HPDE6-E6E7 (cell line): Measurements from ENCODE around the gene FOXF2.

Source experiments
- DNase-seq: peaks from one replicate; pipeline ENCODE4 v3.0.0; 2011; ENCODE audit warnings: missing footprints; ENCODE audit errors: extremely low spot score

Gene FOXF2

DNA sequence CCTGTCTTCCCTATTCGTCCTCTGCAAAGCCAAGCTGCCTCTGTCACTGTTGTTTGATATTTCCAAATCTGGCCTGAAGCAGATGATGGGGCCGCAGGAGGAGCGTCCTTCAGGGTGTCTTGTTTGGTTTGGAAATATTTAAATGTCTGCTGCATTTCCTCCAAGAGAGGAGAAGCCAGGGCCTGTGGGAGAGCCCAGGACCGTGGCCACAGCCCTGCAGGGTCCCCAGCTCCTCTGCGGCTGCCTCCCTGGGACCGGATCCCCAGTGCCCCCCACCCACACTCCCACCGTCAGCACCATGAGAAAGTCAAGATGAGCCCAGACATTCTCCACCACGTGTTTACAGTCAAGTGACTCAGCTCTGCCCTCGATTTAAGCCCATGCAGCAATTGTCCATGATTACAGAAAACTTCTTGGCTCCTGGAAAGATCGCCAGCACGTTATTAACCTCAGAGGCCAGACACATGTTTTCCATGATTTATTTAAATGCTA is 18.2 kb downstream of the FOXF2 start:
- DNase-seq: no peak

DNA sequence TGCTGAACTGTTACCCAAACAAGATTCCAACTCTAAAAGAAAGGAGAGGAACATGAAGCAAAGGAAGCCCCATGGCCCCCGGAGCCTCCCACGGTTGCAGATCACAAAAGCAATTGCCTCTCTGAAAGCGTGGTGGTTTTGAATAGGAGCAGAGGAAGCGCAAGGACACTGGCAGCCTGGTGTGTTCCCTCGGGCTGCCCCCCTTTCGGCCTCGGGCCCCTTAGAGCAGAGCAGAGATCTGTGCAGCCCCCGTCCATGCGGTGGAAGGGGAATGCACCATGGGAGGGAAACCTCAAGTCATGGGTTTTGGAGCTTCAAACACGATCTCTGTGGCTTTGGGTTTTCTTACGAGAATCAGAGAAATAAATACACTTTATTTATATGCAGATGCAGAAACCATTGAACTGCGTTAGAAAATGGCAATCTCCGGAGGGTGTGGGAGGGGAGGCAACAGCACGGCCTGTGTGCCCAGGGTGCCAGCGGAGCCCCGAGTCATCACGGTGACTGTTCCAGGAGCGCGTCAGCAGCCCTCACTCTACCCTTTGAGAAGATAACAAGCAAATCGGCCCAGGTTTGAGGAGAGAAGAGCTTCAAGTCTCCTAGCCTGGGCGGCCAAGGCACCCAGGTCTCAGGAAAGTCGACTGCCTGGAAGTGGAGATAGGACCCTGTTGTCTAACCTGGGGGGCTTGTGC is 20.5 kb downstream of the FOXF2 start:
- no peak for DNase-seq

DNA sequence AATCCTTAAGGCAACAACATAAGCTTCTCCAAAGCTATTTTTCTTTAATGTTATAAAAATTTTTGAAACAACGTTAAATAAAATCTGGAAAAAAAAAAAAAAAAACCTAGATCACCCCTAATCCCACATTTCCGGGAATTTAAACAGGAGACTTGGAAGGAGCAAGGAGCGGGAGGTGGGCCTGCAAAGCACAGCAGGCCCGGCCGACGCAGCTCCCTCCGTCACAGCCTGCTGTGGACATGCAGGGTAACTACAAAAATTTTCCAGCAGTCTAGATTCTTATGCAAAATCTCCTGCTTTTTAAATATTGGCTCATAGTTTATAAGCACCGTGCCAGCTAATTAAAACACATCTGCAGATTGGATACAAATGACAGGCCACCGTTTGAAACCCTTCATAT is 23.5 kb downstream of the FOXF2 start:
- DNase-seq: no peak

DNA sequence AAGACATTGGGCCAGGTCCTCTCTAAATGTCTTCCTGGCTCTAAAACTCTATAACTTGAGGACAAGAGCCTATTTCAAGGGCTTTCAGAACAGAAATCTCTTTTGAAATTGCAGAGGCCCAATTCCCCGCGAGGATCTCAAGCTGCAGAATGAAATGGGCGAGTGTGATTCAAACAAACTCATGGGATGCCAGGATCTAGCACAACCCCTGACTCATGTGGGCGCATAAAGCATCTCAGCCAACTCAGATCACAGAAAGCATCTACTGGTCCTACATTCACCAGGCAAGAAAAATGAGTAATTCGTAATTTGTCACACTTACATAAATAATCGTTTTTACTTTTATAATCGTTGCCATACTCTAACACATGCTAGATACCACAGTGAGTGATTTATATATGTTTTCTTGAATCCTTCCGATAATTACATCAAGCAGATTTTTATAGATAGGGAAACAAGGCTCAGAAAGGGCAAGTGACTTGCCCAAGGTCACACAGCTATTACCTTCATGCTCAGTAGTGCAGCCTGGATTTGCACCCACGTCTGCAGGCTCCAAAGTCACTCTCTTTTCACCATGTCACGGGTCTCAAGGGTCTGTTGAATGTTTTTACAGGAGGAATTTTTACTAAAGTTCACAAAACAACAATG is 26.2 kb downstream of the FOXF2 start:
- no peak for DNase-seq

DNA sequence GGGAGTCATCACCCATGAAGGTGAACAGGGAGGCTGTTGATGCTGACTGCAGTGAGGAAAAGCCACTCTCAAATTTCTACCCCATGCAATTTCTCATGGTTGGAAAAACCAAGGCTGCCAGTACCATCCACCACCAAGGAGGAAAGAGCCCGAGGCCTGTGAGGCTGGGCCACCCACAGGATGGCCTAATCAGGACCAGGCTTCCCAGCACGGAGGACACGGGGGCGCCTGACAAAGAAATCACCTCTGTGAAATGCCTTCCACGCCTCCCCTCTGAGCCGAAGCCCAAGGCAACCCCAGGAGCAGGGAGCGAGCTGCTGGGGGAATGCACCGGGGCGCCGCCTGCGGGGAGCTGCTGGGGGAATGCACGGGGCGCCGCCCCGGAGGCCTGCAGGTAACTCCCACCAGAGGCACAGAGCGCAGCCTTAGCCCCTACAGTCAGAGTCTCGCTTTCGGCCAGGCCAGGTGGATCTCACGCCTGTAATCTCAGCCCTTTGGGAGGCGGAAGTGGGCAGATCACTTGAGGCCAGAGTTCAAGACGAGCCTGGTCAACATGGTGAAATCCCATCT is 26.9 kb downstream of the FOXF2 start:
- DNase-seq: no peak

DNA sequence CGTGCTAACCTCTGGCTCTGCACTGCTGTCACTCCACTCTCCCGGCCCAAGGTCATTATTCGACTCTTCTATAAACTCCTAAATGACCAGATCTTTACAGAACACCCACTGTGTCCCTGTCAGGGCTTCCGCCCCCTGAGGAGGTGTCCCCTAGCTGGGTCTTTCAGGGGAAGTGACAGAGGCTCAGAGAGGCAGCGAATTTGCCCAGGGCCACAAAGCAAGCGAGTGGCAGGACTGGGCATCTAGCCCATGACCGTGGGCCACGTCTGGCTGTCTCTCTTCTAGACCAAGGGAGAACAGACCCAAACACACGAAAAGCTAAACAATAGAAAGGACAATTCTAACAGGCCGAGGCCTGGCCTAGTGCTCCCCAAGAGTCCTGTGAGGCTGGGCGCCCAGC is 27.4 kb downstream of the FOXF2 start:
- no peak for DNase-seq

DNA sequence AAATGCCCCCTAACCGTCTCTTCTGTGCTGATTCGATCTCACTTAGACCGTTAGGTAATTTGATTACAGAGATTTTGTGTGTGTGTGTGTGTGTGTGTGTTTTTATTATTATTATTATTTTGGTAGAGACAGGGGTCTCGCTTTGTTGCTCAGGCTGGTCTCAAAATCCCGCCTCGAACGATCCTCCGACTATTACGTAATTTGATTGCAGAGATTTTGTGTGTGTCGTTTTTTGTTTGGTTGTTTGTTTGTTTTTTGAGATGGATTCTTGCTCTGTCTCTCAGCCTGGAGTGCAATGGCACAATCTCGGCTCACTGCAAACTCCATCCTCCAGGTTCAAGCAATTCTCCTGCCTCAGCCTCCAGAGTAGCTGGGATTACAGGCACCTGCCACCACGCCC is 28.3 kb downstream of the FOXF2 start:
- no peak for DNase-seq

DNA sequence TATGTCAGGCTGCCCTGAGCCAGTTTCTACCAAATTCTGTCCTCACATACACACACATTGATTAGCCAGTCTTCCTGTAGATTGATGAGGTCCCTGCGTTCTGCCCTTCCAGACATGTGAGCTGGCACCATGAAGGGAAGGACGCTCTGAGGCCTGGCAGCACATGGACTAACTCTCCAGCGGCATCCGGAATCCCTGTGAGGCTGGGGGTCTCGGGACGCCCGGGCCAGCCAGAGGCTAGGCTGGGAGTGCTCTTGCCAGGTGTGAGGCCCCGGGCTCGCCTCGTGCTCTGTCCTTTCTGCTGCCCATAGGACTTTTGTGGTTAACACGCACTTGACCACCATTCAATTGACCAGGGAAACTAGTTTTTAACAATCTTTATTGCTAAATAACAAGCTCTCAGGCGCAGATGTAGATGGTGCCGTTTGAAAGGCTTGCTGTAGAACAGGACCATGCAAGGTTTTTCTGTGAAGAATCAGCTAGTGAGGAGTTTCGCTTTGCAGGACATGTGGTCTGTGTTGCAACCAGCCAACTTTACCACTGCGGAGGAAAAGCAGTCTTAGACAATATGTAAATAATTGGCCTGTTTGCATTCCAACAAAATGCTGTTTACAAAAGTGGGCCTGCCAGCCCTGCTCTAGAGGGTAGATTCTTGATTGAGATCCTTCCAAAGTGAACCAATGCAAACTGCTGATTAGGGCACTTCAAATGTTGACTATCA is 29.3 kb downstream of the FOXF2 start:
- DNase-seq: no peak

DNA sequence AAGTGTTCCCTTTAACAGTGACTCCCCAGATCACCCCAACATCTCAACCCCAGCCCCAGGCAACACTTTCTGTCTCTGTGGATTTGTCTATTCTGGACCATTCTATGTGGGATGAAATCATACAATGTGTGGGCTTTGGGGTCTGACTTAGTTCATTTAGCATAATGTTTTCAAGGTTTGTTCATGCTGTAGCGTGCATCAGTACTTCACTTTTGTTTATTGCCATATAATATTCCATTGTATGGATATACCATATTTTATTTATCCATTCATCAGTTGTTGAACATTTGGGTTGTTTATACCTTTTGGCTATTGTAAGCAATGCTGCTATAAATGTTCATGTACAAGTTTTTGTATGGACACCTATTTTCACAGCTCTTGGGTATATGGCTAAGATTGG is 31.0 kb downstream of the FOXF2 start:
- no peak for DNase-seq

DNA sequence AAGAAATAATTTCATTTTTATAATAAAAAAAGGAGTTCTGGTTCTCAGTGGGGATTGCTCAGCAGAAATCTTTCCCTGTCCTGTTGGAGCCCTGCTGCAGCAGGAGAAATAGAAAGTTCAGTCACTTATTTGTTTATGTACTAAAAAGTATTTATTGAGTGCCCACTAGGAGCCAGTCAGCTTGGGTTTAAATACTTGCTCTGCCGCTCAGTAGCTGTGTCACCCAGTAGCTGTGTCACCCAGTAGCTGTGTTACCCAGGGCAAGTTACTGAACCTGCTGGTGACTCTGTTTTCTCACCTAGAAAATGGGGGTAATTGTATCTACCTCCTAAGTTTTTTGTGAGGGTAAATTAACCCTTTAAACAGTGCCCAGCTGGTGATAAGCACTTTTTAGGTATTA is 32.9 kb downstream of the FOXF2 start:
- DNase-seq: no peak

DNA sequence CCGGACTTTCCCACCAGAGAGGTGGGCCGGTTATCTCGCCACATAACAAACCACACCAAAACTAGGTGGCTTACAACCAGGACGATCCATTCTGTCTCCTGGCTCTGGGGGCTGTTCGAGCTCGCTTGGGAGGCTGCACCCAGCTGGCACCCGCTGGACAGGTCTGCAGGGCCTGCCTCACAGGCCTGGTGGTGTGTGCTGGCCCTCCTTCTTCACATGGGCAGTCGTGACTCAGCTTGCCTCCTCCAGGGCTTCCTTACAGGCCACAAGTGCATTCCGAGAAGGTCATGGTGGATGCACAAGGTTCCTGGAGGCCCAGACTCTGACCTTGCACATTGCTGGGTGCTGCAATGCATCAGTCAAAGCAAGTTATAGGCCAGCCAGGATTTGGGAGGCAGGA is 34.2 kb downstream of the FOXF2 start:
- no peak for DNase-seq

DNA sequence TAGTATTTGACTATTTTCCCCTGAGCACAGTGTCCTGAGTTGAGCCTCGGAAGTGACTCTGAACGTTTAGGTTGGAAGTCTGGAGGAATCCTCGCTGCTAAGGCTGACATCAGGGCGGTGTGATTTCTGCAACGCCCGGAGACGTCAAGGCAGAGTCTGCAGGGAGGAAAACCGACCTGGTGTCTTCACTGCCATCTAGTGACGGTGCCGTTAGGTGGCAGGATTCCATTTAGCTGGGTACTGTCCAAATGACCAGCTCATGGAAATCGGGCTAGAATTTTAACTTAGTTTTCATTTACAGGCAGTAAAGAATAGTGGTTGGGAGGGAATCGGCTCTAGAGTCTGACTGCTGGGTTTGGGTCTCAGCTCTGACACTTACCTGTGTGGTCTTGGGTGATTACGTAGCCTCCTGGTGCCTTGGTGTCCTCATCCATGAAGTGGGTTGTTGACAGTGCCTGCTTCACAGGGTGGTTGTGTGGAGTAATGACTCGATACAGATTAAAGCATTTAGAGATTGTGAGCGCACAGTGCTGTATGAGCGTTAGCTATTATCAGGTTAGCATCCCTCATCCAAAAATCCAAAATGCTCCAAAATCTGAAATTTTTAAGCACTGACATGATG is 35.0 kb downstream of the FOXF2 start:
- DNase-seq: peak; percentile 67

DNA sequence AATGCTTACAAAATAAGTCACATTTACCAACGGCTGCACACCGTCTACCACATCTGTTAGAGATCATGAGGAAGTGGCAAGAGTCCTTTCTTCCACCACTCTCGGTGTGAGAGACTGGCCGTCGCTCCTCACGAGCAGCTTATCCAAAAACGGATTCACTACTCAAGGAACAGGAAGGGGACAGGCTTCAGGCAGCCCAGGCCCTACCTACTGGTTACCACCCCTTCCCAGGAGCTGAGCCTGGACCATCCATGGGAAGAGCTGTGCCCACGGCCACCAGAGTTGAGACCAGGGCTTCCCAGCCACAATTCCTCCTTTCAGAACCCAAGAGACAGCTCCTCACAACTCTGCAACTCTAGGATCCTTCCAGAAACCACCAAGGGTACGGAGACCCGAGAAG is 37.0 kb downstream of the FOXF2 start:
- no peak for DNase-seq

DNA sequence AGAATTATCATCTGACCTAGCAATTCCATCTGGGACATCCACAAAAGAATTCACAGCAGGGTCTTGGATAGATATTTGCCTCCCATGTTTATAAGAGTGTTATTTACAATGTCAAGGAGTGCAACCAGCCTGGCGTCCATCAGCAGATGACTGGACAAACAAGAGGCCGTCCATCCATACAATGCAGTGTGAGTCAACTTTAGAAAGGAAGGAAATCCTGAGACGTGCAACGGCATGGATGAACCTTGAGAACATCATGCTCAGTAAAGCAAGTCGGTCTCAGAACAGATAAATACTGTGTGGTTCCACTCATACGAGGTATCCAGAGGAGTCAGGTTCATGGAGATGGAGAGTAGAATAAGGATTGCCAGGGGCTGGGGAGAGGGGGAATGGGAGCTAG is 46.4 kb downstream of the FOXF2 start:
- no peak for DNase-seq

DNA sequence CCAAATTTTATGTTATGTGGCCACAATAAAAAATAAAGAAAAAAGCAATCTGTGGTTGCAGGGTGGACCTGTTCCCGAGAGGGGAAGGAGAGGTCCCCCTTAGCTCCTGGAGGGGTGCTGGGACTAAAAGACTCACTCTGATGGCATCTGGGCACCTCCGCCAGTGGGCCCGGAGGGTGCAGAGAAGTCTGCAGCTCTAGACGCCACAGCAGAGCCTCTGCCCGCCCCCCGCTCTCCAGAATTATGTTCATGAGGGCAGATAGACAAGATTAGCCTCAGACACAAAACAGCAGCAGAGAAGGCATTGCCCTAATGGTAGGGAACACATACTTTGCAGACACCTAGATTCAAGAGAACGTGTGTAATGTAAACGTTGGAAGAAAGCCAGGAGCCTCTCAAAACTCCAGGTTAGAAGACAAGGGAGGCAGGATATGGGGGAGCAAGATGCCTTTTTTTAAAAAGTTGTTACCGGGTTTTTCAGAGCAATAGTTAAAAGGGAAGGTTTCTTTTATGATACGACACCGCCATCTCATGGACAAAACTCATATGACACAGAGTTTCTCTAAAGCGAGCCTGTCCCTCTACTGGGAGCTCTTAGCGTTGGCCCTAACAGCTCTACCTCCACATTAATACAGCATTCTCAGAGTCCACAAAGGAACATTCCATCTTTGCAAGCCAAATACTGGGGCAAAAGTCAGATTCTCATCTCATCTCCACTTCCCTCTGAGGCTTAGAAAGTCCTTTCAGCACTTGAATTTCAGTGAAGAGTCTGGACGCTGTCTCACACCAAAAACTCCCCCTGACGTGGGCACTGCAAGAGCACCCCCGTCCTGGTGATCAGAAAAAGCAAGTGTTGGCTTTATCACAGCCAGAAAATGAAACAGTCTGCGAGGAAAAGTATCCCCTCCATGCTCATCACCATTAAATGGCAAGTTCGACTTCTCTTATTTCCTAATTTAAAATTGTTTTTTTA is 47.2 kb downstream of the FOXF2 start:
- DNase-seq: peak; percentile 63

DNA sequence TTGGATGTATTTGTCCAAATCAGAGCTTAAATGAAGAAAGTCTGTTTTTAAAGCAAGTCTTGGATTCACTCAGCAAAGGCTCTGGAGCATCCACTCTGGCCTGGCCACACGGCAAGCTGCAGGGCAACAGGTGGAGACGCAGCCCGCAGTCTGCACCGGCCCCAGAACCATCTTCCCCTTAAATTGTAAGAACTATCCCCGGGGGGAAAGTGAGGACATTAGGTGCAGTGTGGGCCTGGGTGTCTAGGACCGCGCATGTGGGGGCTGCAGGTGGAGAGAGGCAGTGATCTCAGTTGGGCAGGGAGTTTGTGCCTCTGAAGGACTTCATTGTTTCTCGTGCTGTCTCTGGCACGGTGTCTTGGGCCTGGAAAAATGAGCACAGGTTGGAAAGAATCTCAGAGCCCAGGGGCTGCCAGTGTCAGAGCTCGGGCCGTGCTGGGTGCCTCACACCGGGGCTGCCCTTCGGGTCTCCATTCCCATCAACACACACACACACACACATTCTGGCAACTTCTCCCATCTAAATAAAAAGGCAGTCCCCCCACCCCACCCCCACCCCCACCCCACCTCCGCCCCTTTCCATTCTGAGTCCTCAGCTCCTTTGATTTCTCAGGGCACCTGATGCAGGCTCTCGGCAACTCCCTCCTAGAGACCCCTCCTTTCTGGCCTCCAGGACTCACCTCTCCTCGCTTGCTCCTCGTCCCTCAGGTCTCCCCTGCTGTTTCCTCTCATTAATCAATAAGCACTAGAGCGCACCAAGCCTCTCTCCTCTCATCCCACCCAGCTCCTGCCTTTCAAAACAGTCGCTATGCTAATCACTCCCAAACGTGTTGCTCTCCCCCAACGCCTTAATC is 48.4 kb downstream of the FOXF2 start:
- no peak for DNase-seq

DNA sequence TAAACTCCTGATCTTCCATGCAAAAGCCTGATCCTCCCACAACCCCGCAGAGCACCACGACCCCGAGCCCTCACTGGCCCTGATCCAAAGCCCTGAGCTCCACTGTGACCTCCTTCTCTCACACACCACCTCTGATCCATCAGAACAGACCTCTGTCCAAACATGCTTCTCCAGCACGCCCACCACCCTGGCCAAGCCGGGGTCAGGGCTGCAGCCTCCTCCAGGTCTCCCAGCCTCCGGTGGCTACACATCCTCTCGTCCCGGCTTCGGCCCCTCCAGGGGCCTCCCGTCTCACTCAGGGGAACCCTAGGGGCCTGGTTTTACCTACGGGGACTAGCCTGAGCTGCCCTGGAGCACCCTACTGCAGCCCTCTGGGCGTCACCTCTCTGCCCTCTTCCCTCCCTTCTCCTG is 49.1 kb downstream of the FOXF2 start:
- no peak for DNase-seq

DNA sequence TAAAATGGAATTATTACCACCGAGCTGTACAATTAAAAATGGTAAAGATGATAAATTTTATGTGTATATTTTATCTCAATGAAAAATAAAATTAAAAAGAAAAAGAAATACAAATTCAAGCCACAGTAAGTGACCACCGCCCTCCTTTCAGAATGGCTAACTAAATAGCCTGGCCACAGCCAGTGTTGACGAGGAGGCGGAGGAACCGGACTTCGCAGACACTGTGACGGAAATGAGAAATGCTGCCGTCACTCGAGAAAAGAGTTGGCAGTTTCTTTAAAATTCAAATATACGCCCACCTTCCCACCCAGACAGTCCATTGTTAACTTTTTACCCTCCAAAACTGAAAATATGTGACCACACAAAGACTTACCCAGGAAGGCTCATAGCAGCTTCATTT is 50.0 kb downstream of the FOXF2 start:
- DNase-seq: no peak

DNA sequence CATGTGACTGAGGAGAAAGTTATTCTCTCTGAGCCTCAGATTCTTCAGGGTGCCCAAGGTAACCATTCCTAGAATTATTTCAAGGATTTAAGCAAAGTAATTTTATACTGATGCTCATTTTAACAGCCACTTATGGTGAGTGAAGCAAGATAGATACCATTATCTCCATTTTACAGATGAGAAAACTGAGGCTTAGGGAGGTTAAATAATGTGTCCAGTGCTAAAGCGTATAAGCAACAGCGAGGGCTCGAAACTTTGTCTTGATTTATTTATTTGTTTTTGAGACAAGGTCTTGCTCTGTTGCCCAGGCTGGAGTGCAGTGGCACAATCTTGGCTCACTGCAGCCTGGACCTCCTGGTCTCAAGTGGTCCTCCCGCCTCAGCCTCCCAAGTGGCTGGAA is 53.6 kb downstream of the FOXF2 start:
- DNase-seq: no peak
